Measurements from ENCODE around the gene CYP1B1. TPM values are rescaled to one million over a fixed set of nuclear protein-coding genes. Genes with fewer than 3 reads are reported as not detected.
"Not testable (repeated sequence)": the region's sequence is repeated elsewhere in the genome, so short reads cannot be mapped to it uniquely, and the experiment has no call there.

The CYP1B1 gene
- total RNA-seq, 1 experiment from 2014 or later = 36.3 TPM

- H3K4me1 ChIP-seq (replicated peaks; ENCODE audit: insufficient read depth) = peaks cover 44% of the 10 kb centered on the region
- H3K4me2 ChIP-seq = no peak overlapping the region
- no peaks in the 10 kb centered on the region for H4K20me1 ChIP-seq (ENCODE audit: insufficient read depth)
- intact Hi-C loops (cut with micrococcal nuclease; ENCODE audit: unreplicated experiment) = no loop called here
- H3K9me2 ChIP-seq (ENCODE audit: insufficient read depth) = no peaks in the 10 kb centered on the region
- no peak overlapping the region for H2AFZ ChIP-seq
- no peak overlapping the region for H3K4me3 ChIP-seq
- no peaks in the 10 kb centered on the region; the same call in 1 of the 2 replicates for H3K9me3 ChIP-seq (ENCODE audit: insufficient read depth, low read depth)
- no TSS peak for BruUV-seq (replicated peaks)
- H3K36me3 ChIP-seq (ENCODE audit: low read depth) = no peaks in the 10 kb centered on the region
- TF ChIP-seq EZH2 (IDR thresholded peaks at IDR 0.05; ENCODE audit: low read depth) (no peak), CTCF (conservative IDR thresholded peaks at IDR 0.05) (no peak)
- 0 out of 2 replicates have a peak, but pooled peaks cover 4% of the 10 kb centered on the region for H3K79me2 ChIP-seq (ENCODE audit: low read depth)
- H3K27me3 ChIP-seq (ENCODE audit: insufficient read depth, low read depth) = no peaks in the 10 kb centered on the region
- peaks cover 20% of the 10 kb centered on the region; the same call in 1 of the 2 replicates for H3F3A ChIP-seq (ENCODE audit: insufficient read depth, low read depth)
- H3K27ac ChIP-seq = 0 out of 2 replicates have a peak overlapping the region, but pooled peaks have one; percentile 26
- DNase-seq = no peak
- ChIA-PET CTCF (interaction anchor here (0.6 kb wide), 1 partner anchor 38 kb away, joined by 3 read pairs; the partner anchor contains the start of gene CYP1B1), POLR2A (ENCODE audit: unreplicated experiment) (interaction anchor here (0.7 kb wide), 1 partner anchor 83 kb away, joined by 3 read pairs; no protein-coding TSS in a partner anchor)
These were observed 38.2 kb upstream of the CYP1B1 start for GRCh38 chr2:38113981-38114708.

- no peak overlapping the region for H3K4me2 ChIP-seq
- H2AFZ ChIP-seq = no peak overlapping the region
- no peaks in the 10 kb centered on the region for H3K9me2 ChIP-seq (ENCODE audit: insufficient read depth)
- no peak for TF ChIP-seq EZH2 (IDR thresholded peaks at IDR 0.05; ENCODE audit: low read depth)
- TF ChIP-seq CTCF (conservative IDR thresholded peaks at IDR 0.05) = no peak
- H3K4me3 ChIP-seq = no peak overlapping the region
- 0 out of 2 replicates have a peak, but pooled peaks cover 2% of the 10 kb centered on the region for H3K79me2 ChIP-seq (ENCODE audit: low read depth)
- H3K27me3 ChIP-seq (ENCODE audit: insufficient read depth, low read depth) = no peaks in the 10 kb centered on the region
- no peaks in the 10 kb centered on the region; the same call in 1 of the 2 replicates for H3K9me3 ChIP-seq (ENCODE audit: insufficient read depth, low read depth)
- H3F3A ChIP-seq (ENCODE audit: insufficient read depth, low read depth) = peaks cover 20% of the 10 kb centered on the region; the same call in 1 of the 2 replicates
- no peaks in the 10 kb centered on the region for H4K20me1 ChIP-seq (ENCODE audit: insufficient read depth)
- ChIA-PET POLR2A (ENCODE audit: unreplicated experiment) (no interaction called here), CTCF (no interaction called here)
- intact Hi-C loops (cut with micrococcal nuclease; ENCODE audit: unreplicated experiment) = no loop called here
- H3K4me1 ChIP-seq (replicated peaks; ENCODE audit: insufficient read depth) = peaks cover 44% of the 10 kb centered on the region
- H3K36me3 ChIP-seq (ENCODE audit: low read depth) = no peaks in the 10 kb centered on the region
- H3K27ac ChIP-seq = no peak overlapping the region
- peak in 1 of 2 experiments; percentile 33 for DNase-seq
- no TSS peak for BruUV-seq (replicated peaks)
These were observed 37.1 kb upstream of the CYP1B1 start for GRCh38 chr2:38113051-38113450.

DNA sequence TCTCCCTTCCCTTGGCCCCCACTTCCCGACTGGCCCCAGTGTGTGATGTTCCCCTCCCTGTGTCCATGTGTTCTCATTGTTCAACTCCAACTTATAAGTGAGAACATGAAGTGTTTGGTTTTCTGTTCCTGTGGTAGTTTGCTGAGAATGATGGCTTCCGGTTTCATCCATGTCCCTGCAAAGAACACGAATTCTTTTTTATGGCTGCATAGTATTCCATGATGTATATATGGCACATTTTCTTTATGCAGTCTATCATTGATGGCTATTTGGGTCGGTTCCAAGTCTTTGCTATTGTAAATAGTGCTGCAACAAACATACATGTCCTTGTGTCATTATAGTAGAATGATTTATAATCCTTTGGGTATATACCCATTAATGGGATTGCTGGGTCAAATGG lies 35.4 kb upstream of the CYP1B1 start:
- H3K4me3 ChIP-seq; intact Hi-C loops (cut with micrococcal nuclease; ENCODE audit: unreplicated experiment); CTCF ChIA-PET; H3K27ac ChIP-seq; H3K9me3 ChIP-seq (ENCODE audit: insufficient read depth, low read depth); H3K36me3 ChIP-seq (ENCODE audit: low read depth); H4K20me1 ChIP-seq (ENCODE audit: insufficient read depth); H3K4me2 ChIP-seq; H3K27me3 ChIP-seq (ENCODE audit: insufficient read depth, low read depth); POLR2A ChIA-PET (ENCODE audit: unreplicated experiment); BruUV-seq (replicated peaks); H3K79me2 ChIP-seq (ENCODE audit: low read depth); H3K9me2 ChIP-seq (ENCODE audit: insufficient read depth); H2AFZ ChIP-seq: not testable (repeated sequence)
- Histone ChIP-seq H3F3A (ENCODE audit: insufficient read depth, low read depth) (peaks cover 29% of the 10 kb centered on the region; the same call in 1 of the 2 replicates), H3K4me1 (replicated peaks; ENCODE audit: insufficient read depth) (peaks cover 44% of the 10 kb centered on the region)
- DNase-seq = peak in 1 of 2 experiments; percentile 22
